Liver (tissue), 3 donors: Measurements from ENCODE around the gene SPIRE2.

Experiments used
- GABPA ChIP-seq, 2 donors: IDR thresholded peaks in 1 of 2; conservative IDR thresholded peaks in 1 of 2; 2 replicates each; pipeline ENCODE4 v1.6.1; 2016; ENCODE audit warnings: antibody characterized with exemption in 2 of 2, mild to moderate bottlenecking in 1 of 2, moderate library complexity in 1 of 2
- HNF4G ChIP-seq: IDR thresholded peaks from 2 replicates; pipeline ENCODE4 v1.6.1; 2016; ENCODE audit warnings: antibody characterized with exemption
- RAD21 ChIP-seq, 2 donors: IDR thresholded peaks; 2 replicates each; pipeline ENCODE4 v1.6.1; 2016; ENCODE audit warnings: antibody characterized with exemption in 2 of 2, mild to moderate bottlenecking in 2 of 2
- TAF1 ChIP-seq: conservative IDR thresholded peaks from 2 replicates; pipeline ENCODE4 v1.6.1; 2016; ENCODE audit warnings: antibody characterized with exemption, mild to moderate bottlenecking
- TF ChIP-seq, protein P1 (sequence below): fragments of 150-350 bp; IDR thresholded peaks from 2 replicates; pipeline ENCODE4 v1.5.1; 2017; ENCODE audit warnings: improper control_type of control experiment, low read depth, low read length; ENCODE audit not compliant: missing input control
- TF ChIP-seq, protein P2 (sequence below): IDR thresholded peaks from 2 replicates; pipeline ENCODE4 v1.6.1; 2016; ENCODE audit warnings: antibody characterized with exemption
- donor health status: healthy.
- donor health status: healthy.

DNA sequence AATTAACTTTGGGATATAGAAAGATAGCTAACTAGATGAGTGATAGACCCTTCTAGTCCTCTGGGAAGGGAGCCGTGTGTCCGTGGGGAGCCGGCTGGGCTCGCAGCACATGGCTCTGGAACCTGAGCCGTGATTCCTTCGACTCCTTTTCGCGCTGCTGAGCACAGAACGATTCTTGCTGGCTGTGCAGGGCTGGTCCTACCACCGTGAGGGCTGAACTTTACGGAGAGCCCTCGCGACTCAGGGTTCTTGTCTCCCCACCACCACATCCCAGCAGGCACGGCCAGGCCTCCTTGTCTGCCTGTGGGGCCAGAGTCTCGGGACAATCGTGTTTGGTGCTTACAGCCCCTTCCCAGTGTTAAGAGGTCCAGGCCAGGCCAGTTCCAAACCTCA lies 31.3 kb downstream of the SPIRE2 start:
- TF ChIP-seq, protein P1, sequence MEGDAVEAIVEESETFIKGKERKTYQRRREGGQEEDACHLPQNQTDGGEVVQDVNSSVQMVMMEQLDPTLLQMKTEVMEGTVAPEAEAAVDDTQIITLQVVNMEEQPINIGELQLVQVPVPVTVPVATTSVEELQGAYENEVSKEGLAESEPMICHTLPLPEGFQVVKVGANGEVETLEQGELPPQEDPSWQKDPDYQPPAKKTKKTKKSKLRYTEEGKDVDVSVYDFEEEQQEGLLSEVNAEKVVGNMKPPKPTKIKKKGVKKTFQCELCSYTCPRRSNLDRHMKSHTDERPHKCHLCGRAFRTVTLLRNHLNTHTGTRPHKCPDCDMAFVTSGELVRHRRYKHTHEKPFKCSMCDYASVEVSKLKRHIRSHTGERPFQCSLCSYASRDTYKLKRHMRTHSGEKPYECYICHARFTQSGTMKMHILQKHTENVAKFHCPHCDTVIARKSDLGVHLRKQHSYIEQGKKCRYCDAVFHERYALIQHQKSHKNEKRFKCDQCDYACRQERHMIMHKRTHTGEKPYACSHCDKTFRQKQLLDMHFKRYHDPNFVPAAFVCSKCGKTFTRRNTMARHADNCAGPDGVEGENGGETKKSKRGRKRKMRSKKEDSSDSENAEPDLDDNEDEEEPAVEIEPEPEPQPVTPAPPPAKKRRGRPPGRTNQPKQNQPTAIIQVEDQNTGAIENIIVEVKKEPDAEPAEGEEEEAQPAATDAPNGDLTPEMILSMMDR, result no peak
- no peak for TF ChIP-seq RAD21 (IDR thresholded peaks at IDR 0.05)
- no peak for TF ChIP-seq TAF1
- TF ChIP-seq, protein P2, sequence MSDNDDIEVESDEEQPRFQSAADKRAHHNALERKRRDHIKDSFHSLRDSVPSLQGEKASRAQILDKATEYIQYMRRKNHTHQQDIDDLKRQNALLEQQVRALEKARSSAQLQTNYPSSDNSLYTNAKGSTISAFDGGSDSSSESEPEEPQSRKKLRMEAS, result no peak
- no peak for TF ChIP-seq GABPA (IDR thresholded peaks at IDR 0.05 in 1 of 2, conservative IDR thresholded peaks at IDR 0.05 in 1 of 2)
- TF ChIP-seq HNF4G, result no peak
